Psoas muscle (tissue), 8 donors: Measurements from ENCODE around the gene IBA57. TPM values are rescaled to one million over a fixed set of nuclear protein-coding genes. Genes with fewer than 3 reads are reported as not detected.

Experiments used
- ATAC-seq, 4 donors: fragments of 200-7000 bp; cut with Tn5 transposase; one replicate each; pipeline ENCODE4 v1.9.1; 2020; ENCODE audit warnings: moderate library complexity in 3 of 4, mild to moderate bottlenecking in 2 of 4
- DNase-seq, 2 donors: peaks; one replicate each; pipeline ENCODE4 v3.0.0-alpha.2; 2020
- H3K27ac ChIP-seq: fragments of 200-600 bp; one replicate; pipeline ENCODE4 v1.8.0; 2022
- H3K27me3 ChIP-seq, 3 donors: fragments of 200-600 bp in 1 of 3; one replicate each; pipeline versions ENCODE4 v1.6.1 to v1.8.0; 2013 to 2022; ENCODE audit warnings: low read length in 2 of 3, mild to moderate bottlenecking in 2 of 3, moderate library complexity in 1 of 3; ENCODE audit not compliant: insufficient read depth in 3 of 3
- H3K36me3 ChIP-seq, 2 donors: fragments of 200-600 bp in 1 of 2; one replicate each; pipeline versions ENCODE4 v1.6.1 to v1.8.0; 2013 to 2022; ENCODE audit warnings: low read depth in 1 of 2, mild to moderate bottlenecking in 1 of 2, moderate library complexity in 1 of 2; ENCODE audit not compliant: insufficient read depth in 1 of 2
- H3K4me1 ChIP-seq: fragments of 200-600 bp; one replicate; pipeline ENCODE4 v1.8.0; 2022
- H3K4me3 ChIP-seq: fragments of 200-600 bp; one replicate; pipeline ENCODE4 v1.8.0; 2022; ENCODE audit warnings: mild to moderate bottlenecking
- H3K9me3 ChIP-seq: fragments of 200-600 bp; one replicate; pipeline ENCODE4 v1.8.0; 2022
- CTCF ChIP-seq: fragments of 200-600 bp; IDR thresholded peaks from one replicate; pipeline ENCODE4 v1.8.0; 2022; ENCODE audit warnings: antibody characterized with exemption
- WGBS, 3 donors: extraction: QIAGEN DNeasy Blood & Tissue Kit; methylation state at CpG; one replicate each; pipeline versions ENCODE4 v1.1.6 to v1.1.7; 2013; 5-methylcytosine and 5-hydroxymethylcytosine counted together
- intact Hi-C, 2 donors: fragments of 100-400 bp; cut with DNase I; formaldehyde crosslinking; loops; one replicate each; pipeline versions ENCODE4 v1.11.0 to v1.14.2; 2022
- long read RNA-seq, 2 donors: library from polyadenylated mRNA; unstranded; transcript quantifications; one replicate each; pipeline ENCODE4 v2.0.0, GENCODE V29; 2021
- polyA plus RNA-seq, 3 donors: library from polyadenylated mRNA; stranded (reverse); fragments of 200-250 nt; gene quantifications; one replicate each; pipeline ENCODE4 v1.2.3, GENCODE V29; 2013
- total RNA-seq, 4 donors: library from RNA; stranded (reverse); fragmentation: NEBNext Ultra II Directional in 2 of 4; extraction: Animal tissue kit (Norgen Biotek cat#: 25700) in 2 of 4; gene quantifications; one replicate each; pipeline versions ENCODE4 v1.2.1 to v1.2.4, GENCODE V29; 2021 to 2023
- donor health status: healthy with polysubstance abuse.
- donor health status: DM: no; HTN: no; CAD: no; lungs with moderate emphysema.
- donor health status: Bipolar disorder and iron deficiency.
- donor health status: healthy.
- donor health status: DM: yes; HTN: yes; CAD: no.
- donor health status: DM: no; HTN: no; CAD: no.
- donor health status: DM: no; HTN: no; CAD: no.
- donor health status: DM: yes; HTN: yes; CAD: no.

The IBA57 gene
- total RNA-seq (10 to 100 TPM; 11.3 to 26.2 (median 17.8) TPM), polyA plus RNA-seq (10 to 100 TPM in 2 of 3 donors, 1 to 10 TPM in 1; 7.7 to 16.0 (median 11.5) TPM)
- long read RNA-seq, donor 1, full-length matches to known transcripts = 23 of 25 reads
- long read RNA-seq, donor 1, partial matches to known transcripts = 0 of 25 reads
- long read RNA-seq, donor 1, other reads (novel, unspliced or antisense) = 2 of 25 reads
- long read RNA-seq, donor 2, full-length matches to known transcripts = 47 of 61 reads
- long read RNA-seq, donor 2, partial matches to known transcripts = 1 of 61 reads
- long read RNA-seq, donor 2, other reads (novel, unspliced or antisense) = 13 of 61 reads

DNA sequence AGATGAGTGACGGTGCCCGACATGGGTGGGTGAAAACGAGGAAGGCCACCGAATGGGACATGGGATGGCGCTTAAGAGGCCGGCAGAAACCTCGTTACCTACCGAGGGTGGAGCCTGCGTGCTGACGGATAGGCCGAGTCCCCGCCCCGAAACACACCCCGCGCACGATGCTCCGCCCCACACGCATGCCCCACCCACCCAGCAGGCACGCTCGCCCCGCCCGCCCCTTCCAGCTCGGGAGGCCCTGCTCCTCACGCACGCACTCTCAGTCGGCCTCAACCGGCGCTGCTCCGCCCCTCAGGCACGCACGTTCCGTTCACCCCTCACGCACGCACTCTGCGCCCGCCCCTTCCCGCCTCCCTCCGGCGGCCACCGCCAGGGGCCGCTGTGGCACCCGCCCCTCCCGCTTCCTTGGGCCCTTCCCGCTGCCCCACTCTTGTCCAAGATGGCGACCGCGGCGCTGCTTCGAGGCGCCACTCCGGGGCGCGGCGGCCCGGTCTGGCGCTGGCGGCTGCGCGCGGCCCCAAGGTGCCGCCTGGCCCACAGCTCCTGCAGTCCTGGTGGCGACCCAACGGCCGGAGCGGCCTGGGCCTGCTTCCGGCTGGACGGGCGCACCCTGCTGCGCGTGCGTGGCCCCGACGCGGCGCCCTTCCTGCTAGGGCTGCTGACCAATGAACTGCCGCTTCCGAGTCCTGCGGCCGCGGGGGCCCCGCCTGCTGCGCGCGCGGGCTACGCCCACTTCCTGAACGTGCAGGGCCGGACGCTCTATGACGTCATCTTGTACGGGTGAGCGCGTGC lies at the start of gene IBA57:
Gene IBA57, plus strand, starts transcription at position 433 of the 798 bp plus-strand sequence. Its CDS starts 13 bp downstream, at position 446.
- Histone ChIP-seq H3K27ac (peak within 1 kb of the TSS; percentile 99), H3K4me3 (peak within 1 kb of the TSS; percentile 75), H3K4me1 (peaks cover 35% of the 10 kb centered on the region), H3K9me3 (no peaks in the 10 kb centered on the region), H3K27me3 (no peaks in the 10 kb centered on the region), H3K36me3 (no peaks in the 10 kb centered on the region)
- ATAC-seq (peak; percentile 84 to 88 (median 86)), DNase-seq (peak; percentile 100)
- WGBS, 3 donors = 0 to 1% (median 0%) methylated on average over 45 to 93 of the region's 93 CpGs
- intact Hi-C loops = loop anchor here (2.0 to 5.0 kb wide), 2 partner anchors 31 to 33 kb away; no protein-coding TSS in a partner anchor
- peak; percentile 85 for TF ChIP-seq CTCF

- H3K4me3 ChIP-seq = no peak overlapping the region
- intact Hi-C loops = no loop called here
- H3K4me1 ChIP-seq = no peaks in the 10 kb centered on the region
- no peaks in the 10 kb centered on the region for H3K36me3 ChIP-seq
- ATAC-seq = no peak
- H3K27ac ChIP-seq = no peak overlapping the region
- no peak for TF ChIP-seq CTCF
- WGBS, 3 donors = 95 to 100% (median 98%) methylated on average over 4 of the region's 4 CpGs
- no peaks in the 10 kb centered on the region for H3K9me3 ChIP-seq
- H3K27me3 ChIP-seq = no peaks in the 10 kb centered on the region
- DNase-seq = no peak
Measured at GRCh38 chr1:228117335-228117734, 48.3 kb upstream of the IBA57 start.

GRCh38 chr1:228118040-228118439 lies 47.6 kb upstream of the IBA57 start:
- ATAC-seq (no peak), DNase-seq (no peak)
- no peaks in the 10 kb centered on the region for H3K36me3 ChIP-seq
- intact Hi-C loops = no loop called here
- H3K27ac ChIP-seq = no peak overlapping the region
- WGBS, 3 donors = 80 to 87% (median 85%) methylated on average over 2 of the region's 2 CpGs
- no peak overlapping the region for H3K4me3 ChIP-seq
- H3K4me1 ChIP-seq = no peaks in the 10 kb centered on the region
- no peak for TF ChIP-seq CTCF
- no peaks in the 10 kb centered on the region for H3K27me3 ChIP-seq
- no peaks in the 10 kb centered on the region for H3K9me3 ChIP-seq

DNA sequence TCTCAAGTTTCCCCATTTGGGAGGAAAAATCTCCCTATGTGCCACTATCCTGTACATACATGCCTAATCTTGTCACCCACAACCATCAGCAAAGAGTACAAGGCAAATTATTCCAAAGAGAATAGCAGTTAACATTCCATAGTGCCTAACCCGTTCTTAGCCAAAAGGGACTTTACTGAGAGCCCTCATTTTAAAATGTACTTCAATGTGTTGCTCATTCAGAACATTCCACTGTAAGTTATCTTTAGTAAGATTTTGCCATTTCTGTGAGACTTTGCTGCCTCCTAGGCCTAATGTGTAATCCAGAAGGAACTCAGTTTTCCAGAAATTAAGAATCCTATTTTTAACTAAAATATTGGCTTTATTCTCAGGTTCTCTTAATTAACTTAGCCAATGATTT lies 45.3 kb upstream of the IBA57 start:
- Histone ChIP-seq H3K27ac (no peak overlapping the region), H3K36me3 (no peaks in the 10 kb centered on the region), H3K9me3 (no peaks in the 10 kb centered on the region), H3K4me1 (no peaks in the 10 kb centered on the region), H3K4me3 (no peak overlapping the region), H3K27me3 (no peaks in the 10 kb centered on the region)
- intact Hi-C loops = loop anchor here in 1 of 2 donors (10.0 kb wide), 1 partner anchor 274 kb away; no protein-coding TSS in a partner anchor
- WGBS, 3 donors = 69 to 86% (median 76%) methylated on average over 1 of the region's 1 CpG
- ATAC-seq (no peak), DNase-seq (no peak)
- TF ChIP-seq CTCF = no peak
